Keratinocyte (primary cell): ENCODE data around the gene KLHL29. TPM values are rescaled to one million over a fixed set of nuclear protein-coding genes. Genes with fewer than 3 reads are reported as not detected.
A peak's percentile ranks its signal among the peaks of the same experiment; 100 is the strongest.

Source experiments
- DNase-seq: peaks from one replicate; pipeline ENCODE4 v3.0.0-alpha.2; 2011; ENCODE audit warnings: low read depth, missing footprints, low spot score
- FAIRE-seq: peaks from 2 replicates; lab custom pipeline; 2011; peaks lifted over from hg19 to GRCh38; lab: Jason Lieb, UNC
- H2AFZ ChIP-seq: 2 replicates; pipeline ENCODE4 v1.6.0; 2012; ENCODE audit warnings: low read length, control low read depth, inconsistent platforms; ENCODE audit not compliant: control insufficient read depth
- H3K27ac ChIP-seq: 2 replicates; pipeline ENCODE4 v1.5.1; 2011; ENCODE audit warnings: low read length; ENCODE audit not compliant: control insufficient read depth, insufficient read depth
- H3K27me3 ChIP-seq: 3 replicates; pipeline ENCODE4 v1.6.0; 2011; ENCODE audit warnings: low read length; ENCODE audit not compliant: control insufficient read depth, insufficient read depth; ENCODE audit errors: extremely low read depth
- H3K36me3 ChIP-seq, 2 experiments: 2 replicates in 1 of 2; 3 replicates in 1 of 2; pipeline ENCODE4 v1.5.1; 2011; ENCODE audit warnings: low read length in 2 of 2, mild to moderate bottlenecking in 1 of 2; ENCODE audit not compliant: control insufficient read depth in 2 of 2, insufficient read depth in 2 of 2; ENCODE audit errors: extremely low read depth in 1 of 2
- H3K4me1 ChIP-seq: 3 replicates; pipeline ENCODE4 v1.5.1; 2011; ENCODE audit warnings: low read length; ENCODE audit not compliant: control insufficient read depth, insufficient read depth; ENCODE audit errors: extremely low read depth
- H3K4me2 ChIP-seq: 3 replicates; pipeline ENCODE4 v1.6.0; 2011; ENCODE audit warnings: low read depth, low read length; ENCODE audit not compliant: control insufficient read depth, insufficient read depth; ENCODE audit errors: extremely low read depth
- H3K4me3 ChIP-seq, 3 experiments: fragments of 200-600 bp in 1 of 3; sonication (generic) in 1 of 3; 2 replicates in 2 of 3; 3 replicates in 1 of 3; pipeline ENCODE4 v1.5.1; 2011 to 2016; ENCODE audit warnings: low read length in 3 of 3, mild to moderate bottlenecking in 3 of 3, control low read depth in 2 of 3, inconsistent platforms in 1 of 3, low read depth in 1 of 3, mixed read lengths in 1 of 3, mixed run types in 1 of 3, moderate library complexity in 1 of 3; ENCODE audit not compliant: control insufficient read depth in 2 of 3, insufficient read depth in 2 of 3; ENCODE audit errors: extremely low read depth in 1 of 3
- H3K79me2 ChIP-seq: 2 replicates; pipeline ENCODE4 v1.6.0; 2012; ENCODE audit warnings: low read length; ENCODE audit not compliant: control insufficient read depth, insufficient read depth
- H3K9ac ChIP-seq: 3 replicates; pipeline ENCODE4 v1.6.0; 2011; ENCODE audit warnings: low read length; ENCODE audit not compliant: control insufficient read depth, insufficient read depth; ENCODE audit errors: extremely low read depth
- H3K9me1 ChIP-seq: 3 replicates; pipeline ENCODE4 v1.6.0; 2011; ENCODE audit warnings: low read length; ENCODE audit not compliant: control insufficient read depth, insufficient read depth; ENCODE audit errors: extremely low read depth
- H3K9me3 ChIP-seq: 2 replicates; pipeline ENCODE4 v1.5.1; 2012; ENCODE audit warnings: low read depth, low read length; ENCODE audit not compliant: control insufficient read depth
- H4K20me1 ChIP-seq: 3 replicates; pipeline ENCODE4 v1.6.0; 2011; ENCODE audit warnings: low read length; ENCODE audit not compliant: control insufficient read depth, insufficient read depth; ENCODE audit errors: extremely low read depth
- EZH2 ChIP-seq: IDR thresholded peaks from one replicate; pipeline ENCODE4 v1.6.1; 2012; ENCODE audit warnings: inconsistent platforms, mild to moderate bottlenecking, low read length, moderate library complexity
- dilution Hi-C: fragments of 300-500 bp; cut with MboI; formaldehyde crosslinking; loops from one replicate; pipeline ENCODE4 v1.7.0; 2020; ENCODE audit warnings: low sequenced_read_pairs; ENCODE audit not compliant: extremely low pct_ligation_motif_present
- polyA plus RNA-seq, 5 experiments: library from polyadenylated mRNA; depleted of rRNA in 3 of 5; stranded (reverse) in 3 of 5; stranded (forward) in 1 of 5; unstranded in 1 of 5; fragments of >200 nt; gene quantifications; 1 replicate in 1 of 5; 2 replicates in 3 of 5; 3 replicates in 1 of 5; pipeline versions ENCODE4 v1.2.1 to v1.2.3, GENCODE V29; 2011 to 2012; ENCODE audit warnings: missing spikeins in 2 of 5, low read depth in 1 of 5, low replicate concordance in 1 of 5
- TF ChIP-seq, protein P1 (sequence below), 3 experiments: IDR thresholded peaks in 1 of 3; conservative IDR thresholded peaks in 1 of 3; optimal IDR thresholded peaks in 1 of 3; 2 replicates in 2 of 3; 3 replicates in 1 of 3; pipeline versions ENCODE3 to v1.5.1; 2011; ENCODE audit warnings: low read length in 3 of 3, mild to moderate bottlenecking in 3 of 3, moderate library complexity in 2 of 3, control low read depth in 1 of 3, inconsistent platforms in 1 of 3; ENCODE audit not compliant: insufficient read depth in 2 of 3; ENCODE audit errors: extremely low read depth in 1 of 3

KLHL29 gene
- polyA plus RNA-seq, 1 donor (not counting 4 experiments of a cell fraction or from before 2014, with no cell fraction given): 4.7 TPM

DNA sequence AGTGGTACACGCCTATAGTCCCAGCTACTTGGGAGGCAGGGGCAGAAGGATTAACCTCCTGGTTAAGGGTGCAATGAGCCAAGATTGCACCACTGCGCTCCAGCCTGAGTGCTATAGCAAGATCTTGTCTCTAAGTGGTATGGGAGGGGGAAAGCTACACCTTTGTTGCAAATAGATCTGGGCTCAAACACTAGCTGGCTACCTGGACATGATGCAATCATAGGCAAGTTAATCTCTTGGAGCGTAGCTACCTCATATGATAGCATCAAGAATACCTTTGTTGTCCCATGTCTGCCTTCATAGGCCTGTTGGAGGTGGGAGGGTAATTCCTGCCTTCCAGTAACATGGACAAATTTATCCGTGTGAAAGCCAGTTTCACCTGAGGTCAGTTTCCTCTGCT is 15.7 kb downstream of the KLHL29 start:
- Histone ChIP-seq H2AFZ (no peak overlapping the region), H3K27me3 (no peaks in the 10 kb centered on the region), H3K4me1 (peaks cover 39% of the 10 kb centered on the region), H3K79me2 (peaks cover 19% of the 10 kb centered on the region), H3K27ac (peak overlapping the region; percentile 83), H3K36me3 (no peaks in the 10 kb centered on the region), H4K20me1 (peaks cover 2% of the 10 kb centered on the region), H3K4me2 (peak overlapping the region; percentile 80), H3K9ac (peak overlapping the region; percentile 24), H3K4me3 (no peak overlapping the region), H3K9me1 (peaks cover 5% of the 10 kb centered on the region), H3K9me3 (no peaks in the 10 kb centered on the region)
- TF ChIP-seq, protein P1, sequence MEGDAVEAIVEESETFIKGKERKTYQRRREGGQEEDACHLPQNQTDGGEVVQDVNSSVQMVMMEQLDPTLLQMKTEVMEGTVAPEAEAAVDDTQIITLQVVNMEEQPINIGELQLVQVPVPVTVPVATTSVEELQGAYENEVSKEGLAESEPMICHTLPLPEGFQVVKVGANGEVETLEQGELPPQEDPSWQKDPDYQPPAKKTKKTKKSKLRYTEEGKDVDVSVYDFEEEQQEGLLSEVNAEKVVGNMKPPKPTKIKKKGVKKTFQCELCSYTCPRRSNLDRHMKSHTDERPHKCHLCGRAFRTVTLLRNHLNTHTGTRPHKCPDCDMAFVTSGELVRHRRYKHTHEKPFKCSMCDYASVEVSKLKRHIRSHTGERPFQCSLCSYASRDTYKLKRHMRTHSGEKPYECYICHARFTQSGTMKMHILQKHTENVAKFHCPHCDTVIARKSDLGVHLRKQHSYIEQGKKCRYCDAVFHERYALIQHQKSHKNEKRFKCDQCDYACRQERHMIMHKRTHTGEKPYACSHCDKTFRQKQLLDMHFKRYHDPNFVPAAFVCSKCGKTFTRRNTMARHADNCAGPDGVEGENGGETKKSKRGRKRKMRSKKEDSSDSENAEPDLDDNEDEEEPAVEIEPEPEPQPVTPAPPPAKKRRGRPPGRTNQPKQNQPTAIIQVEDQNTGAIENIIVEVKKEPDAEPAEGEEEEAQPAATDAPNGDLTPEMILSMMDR (optimal IDR thresholded peaks at IDR 0.05 in 1 of 3, IDR thresholded peaks at IDR 0.05 in 1 of 3, conservative IDR thresholded peaks at IDR 0.05 in 1 of 3; ENCODE audit: extremely low read depth in 1 of 3, insufficient read depth in 2 of 3, low read length in 3 of 3): no peak
- no peak for TF ChIP-seq EZH2
- FAIRE-seq (no peak), DNase-seq (no peak)
- dilution Hi-C loops: no loop called here

DNA sequence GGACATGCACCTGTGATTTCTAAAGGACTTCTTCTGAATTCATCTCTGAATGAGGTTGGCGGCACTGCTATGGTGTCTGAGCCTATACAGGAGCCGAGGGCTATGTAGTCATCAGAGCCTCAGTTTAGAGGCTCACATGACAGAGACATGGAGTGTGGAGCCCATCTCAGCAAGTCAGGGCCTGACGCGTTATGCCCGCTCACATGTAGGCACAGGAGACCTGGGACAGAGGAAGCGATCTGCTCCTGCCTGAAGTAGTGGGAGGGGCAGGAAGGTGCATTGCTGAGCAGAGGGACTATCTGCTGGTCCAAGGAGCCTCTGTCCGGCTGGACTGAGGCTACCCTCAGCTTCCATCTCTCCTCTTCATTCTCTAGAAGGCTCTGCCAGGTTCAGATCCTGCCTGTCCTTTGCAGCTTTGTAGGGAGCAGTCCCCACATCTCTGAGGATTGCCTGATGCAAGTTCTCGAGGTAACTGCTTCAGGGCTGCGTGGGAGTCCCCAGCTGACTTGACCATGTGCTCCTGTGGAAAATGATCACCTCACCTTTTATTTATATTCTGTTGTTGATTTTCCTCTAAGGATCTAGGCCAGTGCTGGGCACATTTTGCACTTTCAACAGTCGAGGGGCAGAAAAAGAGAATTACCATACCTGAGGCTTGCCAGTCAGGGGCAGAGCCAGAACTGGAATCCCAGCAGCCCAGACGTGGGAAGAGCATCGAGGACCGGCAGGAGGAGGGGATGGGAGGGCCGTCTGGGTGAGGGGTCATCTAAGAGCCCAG is 16.6 kb downstream of the KLHL29 start:
- peak overlapping the region; percentile 83 for H3K27ac ChIP-seq
- peaks cover 17% of the 10 kb centered on the region for H3K79me2 ChIP-seq
- dilution Hi-C loops: no loop called here

More for the DNA sequence above, 16.6 kb downstream of the KLHL29 start:
- H3K4me1 ChIP-seq: peaks cover 39% of the 10 kb centered on the region
- no peaks in the 10 kb centered on the region for H3K27me3 ChIP-seq
- H2AFZ ChIP-seq: peak overlapping the region; percentile 20
- peak; percentile 92 for FAIRE-seq
- no peaks in the 10 kb centered on the region for H3K36me3 ChIP-seq
- H3K9me1 ChIP-seq: peaks cover 3% of the 10 kb centered on the region
- H3K4me3 ChIP-seq: peak overlapping the region in 2 of 3 experiments; percentile 21 to 38
- DNase-seq: peak; percentile 93
- TF ChIP-seq, protein P1 (optimal IDR thresholded peaks at IDR 0.05 in 1 of 3, IDR thresholded peaks at IDR 0.05 in 1 of 3, conservative IDR thresholded peaks at IDR 0.05 in 1 of 3; ENCODE audit: extremely low read depth in 1 of 3, insufficient read depth in 2 of 3, low read length in 3 of 3): no peak
- TF ChIP-seq EZH2: no peak
- H3K4me2 ChIP-seq: peak overlapping the region; percentile 80
- no peaks in the 10 kb centered on the region for H3K9me3 ChIP-seq
- H4K20me1 ChIP-seq: no peaks in the 10 kb centered on the region
- H3K9ac ChIP-seq: peak overlapping the region; percentile 70
